Activated T-helper 1 cell treated with anti-CD3 and anti-CD28 coated beads, Interleukin-12 subunit alpha, Interleukin-12 subunit beta, Interleukin-2, Interleukin-4 antibody, amounts not matched to agents 30 ng/mL and 10 ng/mL and 1 ng/mL, durations not matched to agents 14 hours and 24 hours and 36 hours (primary cell): ENCODE results near the gene SCYGR5. TPM values are rescaled to one million over a fixed set of nuclear protein-coding genes. Genes with fewer than 3 reads are reported as not detected.

Source experiments
- DNase-seq: peaks from one replicate; pipeline ENCODE4 v3.0.0; 2021; ENCODE audit warnings: low spot score
- H3K27ac Mint-ChIP-seq: one replicate; pipeline ENCODE4 v1.8.0; 2021; ENCODE audit warnings: mild to moderate bottlenecking, mixed read lengths
- H3K27me3 Mint-ChIP-seq: one replicate; pipeline ENCODE4 v1.8.0; 2022; ENCODE audit warnings: mild to moderate bottlenecking, moderate library complexity, mixed read lengths; ENCODE audit not compliant: insufficient read depth
- H3K36me3 Mint-ChIP-seq: one replicate; pipeline ENCODE4 v1.8.0; 2021; ENCODE audit warnings: low read depth, mixed read lengths
- H3K4me1 Mint-ChIP-seq: one replicate; pipeline ENCODE4 v1.8.0; 2021; ENCODE audit warnings: low read depth, mixed read lengths
- H3K4me3 Mint-ChIP-seq: one replicate; pipeline ENCODE4 v1.8.0; 2021; ENCODE audit warnings: mild to moderate bottlenecking, moderate library complexity, mixed read lengths
- H3K9me3 Mint-ChIP-seq: one replicate; pipeline ENCODE4 v1.8.0; 2021; ENCODE audit warnings: mixed read lengths
- intact Hi-C: fragments of 100-400 bp; cut with micrococcal nuclease; formaldehyde crosslinking; loops from one replicate; pipeline ENCODE4 v1.15.1; 2024
- total RNA-seq: library from RNA; stranded (reverse); gene quantifications from 2 replicates; pipeline ENCODE4 v1.2.3, GENCODE V29; 2022

The SCYGR5 gene
- total RNA-seq, 1 donor from 2014 or later, result not detected

DNA sequence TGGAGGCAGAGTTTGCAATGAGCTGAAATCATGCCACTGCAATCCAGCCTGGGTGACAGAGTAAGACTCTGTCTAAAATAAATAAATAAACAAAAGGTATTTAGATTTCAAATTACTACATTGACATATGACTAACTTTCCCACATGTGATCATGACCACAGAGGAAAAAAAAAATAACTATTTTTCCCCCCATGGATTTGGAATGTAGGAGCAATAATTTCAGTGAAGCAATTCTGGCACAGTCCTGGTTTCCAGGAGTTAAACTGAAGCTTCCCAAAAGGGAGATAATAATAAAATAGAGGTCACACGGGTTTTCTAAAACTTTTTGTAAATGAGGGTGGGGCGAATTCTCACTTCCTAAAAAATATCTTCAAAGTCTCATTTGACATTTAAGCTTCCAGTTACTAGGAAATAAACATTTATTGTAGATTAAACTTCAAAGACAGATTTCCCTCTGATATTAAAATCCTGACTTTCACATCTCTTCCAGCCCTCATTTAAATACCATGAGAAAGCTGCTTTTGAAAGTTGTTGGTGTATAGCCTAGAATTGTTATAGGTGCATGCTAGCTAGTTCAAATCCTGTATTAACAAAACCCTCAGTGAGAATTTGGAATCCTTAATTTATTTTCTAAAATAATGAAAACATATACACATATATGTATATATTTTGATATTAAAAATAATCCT, 30.5 kb downstream of the SCYGR5 start:
- Mint-ChIP-seq H3K4me3 (no peak overlapping the region), H3K4me1 (no peaks in the 10 kb centered on the region)
- intact Hi-C loops, result no loop called here

DNA sequence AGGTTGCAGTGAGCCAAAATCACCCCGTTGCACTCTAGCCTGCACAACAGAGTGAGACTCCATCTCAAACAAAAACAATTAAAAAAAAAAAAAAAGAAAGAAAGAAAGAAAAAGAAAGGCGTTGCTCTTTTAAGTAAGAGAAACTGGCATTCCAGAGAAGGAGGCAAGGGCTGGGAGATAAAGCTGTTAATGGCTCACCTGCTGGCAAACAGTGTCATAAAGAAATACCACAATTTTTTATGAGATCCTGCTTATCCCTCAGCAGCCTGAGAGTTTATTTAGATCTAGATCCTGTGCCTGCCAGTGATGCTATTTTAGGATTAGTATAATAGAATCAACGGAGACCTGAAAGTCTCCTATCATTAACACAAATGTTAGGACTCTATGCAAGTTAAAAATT, 35.0 kb downstream of the SCYGR5 start:
- Mint-ChIP-seq H3K4me1 (no peaks in the 10 kb centered on the region), H3K9me3 (no peaks in the 10 kb centered on the region), H3K36me3 (no peaks in the 10 kb centered on the region), H3K27ac (no peak overlapping the region), H3K4me3 (no peak overlapping the region), H3K27me3 (peaks cover 2% of the 10 kb centered on the region)
- intact Hi-C loops, result no loop called here
- DNase-seq, result no peak

More for the DNA sequence above, 30.5 kb downstream of the SCYGR5 start:
- Mint-ChIP-seq H3K27ac (no peak overlapping the region), H3K9me3 (no peaks in the 10 kb centered on the region), H3K27me3 (peaks cover 12% of the 10 kb centered on the region), H3K36me3 (no peaks in the 10 kb centered on the region)
- DNase-seq, result no peak

DNA sequence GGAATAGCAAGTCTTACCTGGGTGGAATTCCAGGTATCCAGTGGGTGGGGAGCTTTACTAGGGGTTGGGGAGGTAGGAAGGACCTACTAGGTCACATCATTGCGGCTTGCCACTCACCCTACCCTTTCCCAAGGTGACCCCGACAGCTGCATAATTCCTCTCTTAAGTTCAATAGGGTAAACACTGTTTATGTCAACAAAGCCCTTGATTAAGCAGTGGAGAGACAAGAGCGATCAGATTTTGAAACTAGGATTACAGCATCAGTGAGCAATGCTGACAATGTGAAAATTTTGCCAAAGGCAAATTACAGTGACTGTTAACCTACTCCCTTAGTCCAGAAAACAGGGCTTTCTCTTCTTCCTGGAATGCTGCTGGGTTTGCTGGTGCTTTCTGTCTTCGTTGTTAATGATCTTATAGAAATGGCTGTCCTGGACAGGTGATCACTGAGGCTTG, 36.7 kb downstream of the SCYGR5 start:
- H3K27ac Mint-ChIP-seq, result no peak overlapping the region
- intact Hi-C loops, result no loop called here
- no peaks in the 10 kb centered on the region for H3K4me1 Mint-ChIP-seq
- no peak for DNase-seq
- H3K9me3 Mint-ChIP-seq, result no peaks in the 10 kb centered on the region
- H3K27me3 Mint-ChIP-seq, result peaks cover 2% of the 10 kb centered on the region
- no peak overlapping the region for H3K4me3 Mint-ChIP-seq
- no peaks in the 10 kb centered on the region for H3K36me3 Mint-ChIP-seq

DNA sequence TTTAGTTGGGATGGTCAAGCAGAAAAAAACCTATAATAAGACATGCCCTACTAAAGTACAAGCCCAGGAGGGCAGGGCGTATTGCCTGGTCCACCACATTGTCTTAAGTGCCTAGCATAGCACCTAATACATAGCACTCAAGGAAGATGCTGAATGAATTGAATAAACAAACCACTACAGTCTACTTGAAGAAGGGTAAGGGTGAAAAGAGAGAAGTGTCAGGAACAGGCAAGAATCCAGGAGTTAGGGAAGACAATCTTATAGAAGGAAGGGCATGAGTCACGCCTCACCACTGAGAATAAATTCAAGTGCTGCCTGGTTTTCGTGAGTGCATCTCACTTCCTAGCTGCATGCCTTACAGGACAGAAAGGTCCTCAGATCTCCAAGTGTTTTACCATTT, 37.4 kb downstream of the SCYGR5 start:
- Mint-ChIP-seq H3K27me3 (peaks cover 2% of the 10 kb centered on the region), H3K27ac (no peak overlapping the region), H3K4me3 (no peak overlapping the region), H3K9me3 (no peaks in the 10 kb centered on the region), H3K4me1 (no peaks in the 10 kb centered on the region), H3K36me3 (no peaks in the 10 kb centered on the region)
- DNase-seq, result no peak
- intact Hi-C loops, result no loop called here

DNA sequence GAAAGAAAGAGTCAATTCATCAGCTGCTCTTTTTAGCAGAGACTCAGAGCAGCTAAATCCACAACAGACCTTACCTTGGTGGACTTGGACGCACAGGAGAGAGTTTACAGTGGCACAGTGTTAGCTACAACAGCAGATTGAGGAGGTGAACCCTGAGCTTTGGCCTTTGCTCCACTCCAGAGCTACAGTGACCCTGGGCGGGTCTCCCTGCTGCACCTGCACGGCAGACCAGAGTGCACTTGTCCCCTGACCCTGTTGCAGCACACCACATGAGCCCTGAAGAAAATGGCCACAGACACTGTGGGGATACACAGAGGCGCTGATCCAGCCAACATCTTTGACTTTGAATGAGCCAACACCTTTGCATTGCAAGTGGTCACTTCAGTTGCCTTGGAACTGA, 40.3 kb downstream of the SCYGR5 start:
- DNase-seq, result no peak
- no peak overlapping the region for H3K27ac Mint-ChIP-seq
- H3K4me1 Mint-ChIP-seq, result no peaks in the 10 kb centered on the region
- no peaks in the 10 kb centered on the region for H3K27me3 Mint-ChIP-seq
- H3K9me3 Mint-ChIP-seq, result no peaks in the 10 kb centered on the region
- intact Hi-C loops, result no loop called here
- no peaks in the 10 kb centered on the region for H3K36me3 Mint-ChIP-seq
- H3K4me3 Mint-ChIP-seq, result no peak overlapping the region

DNA sequence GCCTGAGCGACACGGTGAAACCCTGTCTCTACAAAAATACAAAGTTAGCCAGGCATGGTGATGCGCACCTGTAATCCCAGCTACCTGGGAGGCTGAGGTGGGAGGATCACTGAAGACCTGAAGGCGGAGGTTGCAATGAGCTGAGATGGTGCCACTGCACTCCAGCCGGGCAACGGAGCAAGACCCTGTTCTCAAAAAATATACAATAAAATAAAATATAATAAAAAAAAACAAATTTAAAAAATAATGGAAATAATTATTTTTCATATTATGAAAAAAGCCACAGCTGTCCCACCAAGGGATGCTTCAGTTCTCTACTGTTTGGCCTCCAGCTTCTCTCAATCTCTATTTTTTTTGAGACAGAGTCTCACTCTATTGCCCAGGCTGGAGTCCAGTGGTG, 40.8 kb downstream of the SCYGR5 start:
- H3K4me1 Mint-ChIP-seq, result no peaks in the 10 kb centered on the region
- H3K4me3 Mint-ChIP-seq, result no peak overlapping the region
- intact Hi-C loops, result no loop called here
- DNase-seq, result no peak
- H3K9me3 Mint-ChIP-seq, result no peaks in the 10 kb centered on the region
- no peaks in the 10 kb centered on the region for H3K36me3 Mint-ChIP-seq
- H3K27me3 Mint-ChIP-seq, result no peaks in the 10 kb centered on the region
- H3K27ac Mint-ChIP-seq, result no peak overlapping the region

DNA sequence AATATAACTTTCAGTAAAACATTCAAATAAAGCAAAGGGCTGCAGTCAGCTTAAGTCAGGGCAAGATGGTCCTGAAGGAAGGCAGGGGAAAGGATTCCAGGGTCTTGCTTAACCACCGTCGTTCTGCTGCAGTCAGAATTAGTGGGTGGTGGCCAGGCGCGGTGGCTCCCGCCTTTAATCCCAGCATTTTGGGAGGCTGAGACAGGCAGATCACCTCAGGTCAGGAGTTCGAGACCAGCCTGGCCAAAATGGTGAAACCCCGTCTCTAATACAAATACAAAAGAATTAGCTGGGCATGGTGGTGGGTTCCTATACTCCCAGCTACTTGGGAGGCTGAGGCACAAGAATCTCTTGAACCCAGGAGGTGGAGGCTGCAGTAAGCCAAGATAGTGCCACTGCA, 44.4 kb downstream of the SCYGR5 start:
- Mint-ChIP-seq H3K9me3 (no peaks in the 10 kb centered on the region), H3K27ac (no peak overlapping the region), H3K27me3 (no peaks in the 10 kb centered on the region), H3K36me3 (no peaks in the 10 kb centered on the region), H3K4me3 (no peak overlapping the region), H3K4me1 (no peaks in the 10 kb centered on the region)
- no peak for DNase-seq
- intact Hi-C loops, result no loop called here

DNA sequence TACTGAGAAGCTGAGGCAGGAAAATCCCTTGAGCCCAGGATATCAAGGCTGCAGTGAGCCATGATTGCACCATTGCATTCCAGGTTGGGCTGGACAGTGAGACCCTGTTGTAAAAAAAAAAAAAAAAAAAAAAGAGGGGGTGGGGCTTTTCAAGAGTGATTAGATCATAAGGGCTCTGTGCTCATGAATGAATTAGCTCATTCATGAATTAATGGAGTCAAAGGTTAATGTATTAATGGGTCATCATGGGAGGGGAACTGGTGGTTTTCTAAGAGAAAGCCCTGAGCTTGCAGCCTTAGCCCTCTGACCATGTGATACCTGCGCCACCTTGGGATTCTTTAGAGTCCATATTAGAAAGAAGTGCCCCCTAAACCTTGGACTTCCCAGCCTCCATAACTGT, 46.7 kb downstream of the SCYGR5 start:
- Mint-ChIP-seq H3K36me3 (no peaks in the 10 kb centered on the region), H3K9me3 (no peaks in the 10 kb centered on the region), H3K4me1 (no peaks in the 10 kb centered on the region), H3K27ac (no peak overlapping the region), H3K4me3 (no peak overlapping the region), H3K27me3 (no peaks in the 10 kb centered on the region)
- intact Hi-C loops, result no loop called here
- DNase-seq, result no peak

DNA sequence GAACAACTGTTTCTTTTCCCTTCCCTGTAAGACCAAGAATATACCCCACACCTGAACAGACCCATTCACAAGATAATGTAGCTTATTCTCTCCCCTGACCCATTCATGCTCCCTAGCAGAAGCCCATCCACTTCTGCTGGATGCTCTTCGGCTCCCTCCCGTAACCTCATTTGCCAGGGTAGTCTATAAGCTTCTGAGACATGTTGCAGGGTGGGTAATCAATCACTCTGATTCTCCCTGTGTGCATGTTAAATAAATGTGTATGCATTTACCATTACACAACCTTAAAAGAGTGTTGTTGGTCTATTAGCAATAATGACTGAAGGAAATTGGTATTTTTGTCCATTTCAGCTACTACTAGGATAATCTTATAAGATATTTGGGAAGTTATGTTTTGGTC, 49.9 kb downstream of the SCYGR5 start:
- no peak for DNase-seq
- Mint-ChIP-seq H3K36me3 (no peaks in the 10 kb centered on the region), H3K27me3 (peaks cover 5% of the 10 kb centered on the region), H3K4me3 (no peak overlapping the region), H3K27ac (no peak overlapping the region), H3K4me1 (no peaks in the 10 kb centered on the region), H3K9me3 (no peaks in the 10 kb centered on the region)
- intact Hi-C loops, result no loop called here

Other genes with a start within 250 kb of the SCYGR5 start
- 239 and 252 TPM in 2 replicates for gene AGFG1, start 194.6 kb upstream of the SCYGR5 start, total RNA-seq
- gene SCYGR2, start 67.9 kb upstream of the SCYGR5 start, total RNA-seq, result not detected in 2 replicates
- gene SCYGR3, start 52.0 kb upstream of the SCYGR5 start, total RNA-seq, result not detected in 2 replicates
- gene SCYGR4, start 49.3 kb upstream of the SCYGR5 start, total RNA-seq, result not detected in 2 replicates
- gene SLC19A3, start 51.2 kb downstream of the SCYGR5 start, total RNA-seq, result not detected in 2 replicates
- gene SCYGR6, start 58.0 kb downstream of the SCYGR5 start, total RNA-seq, result not detected in 2 replicates
- gene SCYGR7, start 61.5 kb downstream of the SCYGR5 start, total RNA-seq, result not detected in 2 replicates
- gene SCYGR8, start 79.1 kb downstream of the SCYGR5 start, total RNA-seq, result not detected in 2 replicates
- gene CCL20, start 147.0 kb downstream of the SCYGR5 start, total RNA-seq, result 1.2 and 3.2 TPM in 2 replicates
- gene DAW1, start 204.8 kb downstream of the SCYGR5 start, total RNA-seq, result not detected in 2 replicates